HCT116 (cell line): Measurements from ENCODE around the gene ANKRD29. TPM values are rescaled to one million over a fixed set of nuclear protein-coding genes. Genes with fewer than 3 reads are reported as not detected.

ENCODE experiments used
- ATAC-seq: fragments of 200-7000 bp; cut with Tn5 transposase; 2 replicates; pipeline ENCODE4 v1.9.1; 2020; ENCODE audit warnings: mild to moderate bottlenecking, moderate library complexity
- BruUV-seq: library from RNA; stranded (reverse); fragments of 400-500 nt; replicated peaks from 2 replicates; lab custom pipeline; 2021; lab: Mats Ljungman, UMichigan
- CTCF ChIA-PET: fragments of 300-600 bp; sonication (Branson Sonifier 250); formaldehyde crosslinking; loops from one replicate; lab custom pipeline; 2021; ENCODE audit warnings: antibody characterized with exemption; lab: Charles Lee
- POLR2A ChIA-PET: fragments of 300-600, 350-600 bp; sonication (Branson Sonifier 250); formaldehyde crosslinking; loops from one replicate; lab custom pipeline; 2021; ENCODE audit warnings: antibody characterized with exemption; lab: Charles Lee
- RAD21 ChIA-PET, 2 experiments: fragments of 300-600 bp; sonication (Branson Sonifier 250); formaldehyde crosslinking; loops; one replicate each; lab custom pipeline; 2023; ENCODE audit warnings: low total read pairs in 2 of 2; ENCODE audit not compliant: uncharacterized antibody in 2 of 2, unreplicated experiment in 2 of 2, low non-redundant PET in 1 of 2; lab: Charles Lee
- DNase-seq: peaks from one replicate; pipeline ENCODE4 v3.0.0-alpha.2; 2010; ENCODE audit warnings: low read depth, low spot score
- H2AFZ ChIP-seq: fragments of 200-600 bp; shearing (Covaris generic), sonication (generic); 2 replicates; pipeline ENCODE4 v1.6.1; 2017; ENCODE audit warnings: low read depth, mixed run types, mixed read lengths, antibody characterized with exemption, low read length; ENCODE audit not compliant: poor library complexity, severe bottlenecking
- H3K27ac ChIP-seq: 2 replicates; pipeline ENCODE4 v1.5.1; 2012; ENCODE audit warnings: low read depth, low read length
- H3K27me3 ChIP-seq: fragments of 200-600 bp; sonication (generic); 2 replicates; pipeline ENCODE4 v1.6.1; 2016; ENCODE audit warnings: mixed run types, low read length, mixed read lengths; ENCODE audit not compliant: insufficient read depth
- H3K36me3 ChIP-seq, 2 experiments: fragments of 200-500 bp in 1 of 2; fragments of 200-600 bp in 1 of 2; sonication (Bioruptor generic) in 1 of 2; sonication (generic) in 1 of 2; 2 replicates each; pipeline versions ENCODE4 v1.5.1 to v1.6.1; 2014 to 2016; ENCODE audit warnings: low read length in 2 of 2, inconsistent platforms in 1 of 2, mixed read lengths in 1 of 2, mixed run types in 1 of 2; ENCODE audit not compliant: insufficient read depth in 2 of 2, control insufficient read depth in 1 of 2
- H3K4me1 ChIP-seq, 2 experiments: fragments of 200-600 bp in 1 of 2; sonication (generic) in 1 of 2; 2 replicates each; pipeline versions ENCODE4 v1.5.1 to v1.6.1; 2012 to 2017; ENCODE audit warnings: low read length in 2 of 2, inconsistent platforms in 1 of 2, mild to moderate bottlenecking in 1 of 2, mixed read lengths in 1 of 2, mixed run types in 1 of 2, moderate library complexity in 1 of 2; ENCODE audit not compliant: insufficient read depth in 2 of 2, control insufficient read depth in 1 of 2
- H3K4me2 ChIP-seq: fragments of 200-600 bp; sonication (generic); 2 replicates; pipeline ENCODE4 v1.6.1; 2017; ENCODE audit warnings: mixed run types, low read length, mixed read lengths
- H3K4me3 ChIP-seq, 2 experiments: fragments of 200-600 bp in 1 of 2; sonication (generic) in 1 of 2; replicated peaks in 1 of 2; 2 replicates each; pipeline ENCODE4 v1.5.1; 2011 to 2016; ENCODE audit warnings: low read length in 2 of 2, control low read depth in 1 of 2, low read depth in 1 of 2, mild to moderate bottlenecking in 1 of 2, mixed read lengths in 1 of 2, mixed run types in 1 of 2
- H3K79me2 ChIP-seq: fragments of 200-600 bp; sonication (generic); 2 replicates; pipeline ENCODE4 v1.6.1; 2017; ENCODE audit warnings: mild to moderate bottlenecking, mixed run types, low read length, moderate library complexity, mixed read lengths; ENCODE audit not compliant: insufficient read depth
- H3K9ac ChIP-seq: fragments of 200-600 bp; sonication (generic); 2 replicates; pipeline ENCODE4 v1.6.1; 2016; ENCODE audit warnings: low read length, mixed read lengths
- H3K9me2 ChIP-seq: fragments of 200-600 bp; sonication (generic), shearing (Covaris generic); 2 replicates; pipeline ENCODE4 v1.6.1; 2017; ENCODE audit warnings: mixed run types, mild to moderate bottlenecking, moderate library complexity; ENCODE audit not compliant: insufficient read depth
- H3K9me3 ChIP-seq, 2 experiments: fragments of 200-500 bp in 1 of 2; fragments of 200-600 bp in 1 of 2; sonication (Bioruptor generic) in 1 of 2; sonication (generic) in 1 of 2; 2 replicates each; pipeline ENCODE4 v1.6.1; 2014 to 2017; ENCODE audit warnings: low read length in 2 of 2, mixed read lengths in 2 of 2, inconsistent platforms in 1 of 2, low read depth in 1 of 2, mild to moderate bottlenecking in 1 of 2, mixed run types in 1 of 2, moderate library complexity in 1 of 2; ENCODE audit not compliant: control insufficient read depth in 1 of 2, insufficient read depth in 1 of 2
- H4K20me1 ChIP-seq: fragments of 200-600 bp; sonication (generic), shearing (Covaris generic); 2 replicates; pipeline ENCODE4 v1.6.1; 2017; ENCODE audit warnings: mixed run types, mild to moderate bottlenecking, moderate library complexity; ENCODE audit not compliant: insufficient read depth
- ATF3 ChIP-seq: IDR thresholded peaks from 2 replicates; pipeline ENCODE4 v1.6.1; 2012
- REST ChIP-seq: IDR thresholded peaks from 2 replicates; pipeline ENCODE4 v1.6.1; 2012; ENCODE audit warnings: low read depth
- intact Hi-C: fragments of 100-400 bp; cut with micrococcal nuclease; formaldehyde crosslinking; loops from 2 replicates; pipeline ENCODE4 v1.10.0; 2022
- total RNA-seq: library from RNA; stranded (reverse); gene quantifications from one replicate; pipeline ENCODE4 v1.2.1, GENCODE V29; 2021; ENCODE audit not compliant: unreplicated experiment

Gene ANKRD29
- total RNA-seq, 1 experiment from 2014 or later = 8.8 TPM

GRCh38 chr18:23569299-23570063, 93.2 kb downstream of the ANKRD29 start:
- no peak for ATAC-seq
- Histone ChIP-seq H2AFZ (no peak overlapping the region), H4K20me1 (no peaks in the 10 kb centered on the region), H3K27ac (no peak overlapping the region), H3K36me3 (peaks cover 29 to 34% of the 10 kb centered on the region in 2 experiments), H3K9me2 (no peaks in the 10 kb centered on the region), H3K9me3 (no peaks in the 10 kb centered on the region), H3K4me2 (no peak overlapping the region), H3K9ac (no peak overlapping the region), H3K79me2 (peaks cover 3% of the 10 kb centered on the region; the same call in 1 of the 2 replicates), H3K4me1 (peaks cover 0 to 5% of the 10 kb centered on the region in 2 experiments; a peak in 2 of 4 replicates), H3K4me3 (no peak overlapping the region), H3K27me3 (no peaks in the 10 kb centered on the region)
- BruUV-seq = no TSS peak
- no peak for DNase-seq
- ChIA-PET RAD21 (no interaction called here), POLR2A (no interaction called here), CTCF (interaction anchor here (1.0 kb wide), 1 partner anchor 71 kb away, joined by 4 read pairs; no protein-coding TSS in a partner anchor)
- TF ChIP-seq REST (no peak), ATF3 (no peak)
- intact Hi-C loops = no loop called here
